Activated CD4-positive, alpha-beta T cell treated with anti-CD3 and anti-CD28 coated beads, Interleukin-2, amount 50 U/mL, for 24 hours (primary cell): Measurements from ENCODE around the gene KBTBD12.
"Not testable (repeated sequence)": the region's sequence is repeated elsewhere in the genome, so short reads cannot be mapped to it uniquely, and the experiment has no call there.

Experiments used
- DNase-seq, 2 donors: peaks; one replicate each; pipeline ENCODE4 v3.0.0-alpha.2; 2020; ENCODE audit warnings: low read depth in 1 of 2, low spot score in 1 of 2

The KBTBD12 gene

GRCh38 chr3:127915115-127915936 lies at the start of gene KBTBD12:
TSS of gene KBTBD12 (plus strand) at chr3:127915232. CDS start at chr3:127923062, 7,830 bp downstream.
- DNase-seq, result no peak

- peak in 1 of 2 donors; percentile 7 for DNase-seq
Measured at GRCh38 chr3:127865941-127866340, 49.1 kb upstream of the KBTBD12 start.

- DNase-seq, result no peak
Measured at GRCh38 chr3:127867412-127867811, 47.6 kb upstream of the KBTBD12 start.

- DNase-seq, result no peak
Measured at GRCh38 chr3:127867986-127868385, 47.0 kb upstream of the KBTBD12 start.

- no peak for DNase-seq
Measured at GRCh38 chr3:127870156-127870555, 44.9 kb upstream of the KBTBD12 start.

GRCh38 chr3:127874097-127874496 lies 40.9 kb upstream of the KBTBD12 start:
- DNase-seq, result not testable (repeated sequence)

- no peak for DNase-seq
Measured at GRCh38 chr3:127881586-127881985, 33.4 kb upstream of the KBTBD12 start.

GRCh38 chr3:127884041-127884440 lies 31.0 kb upstream of the KBTBD12 start:
- DNase-seq, result no peak

- no peak for DNase-seq
Measured at GRCh38 chr3:127886231-127886955, 28.6 kb upstream of the KBTBD12 start.

- no peak for DNase-seq
Measured at GRCh38 chr3:127886956-127887231, 28.1 kb upstream of the KBTBD12 start.

GRCh38 chr3:127887321-127887720 lies 27.7 kb upstream of the KBTBD12 start:
- no peak for DNase-seq

GRCh38 chr3:127888156-127888555 lies 26.9 kb upstream of the KBTBD12 start:
- no peak for DNase-seq

GRCh38 chr3:127888564-127889107 lies 26.4 kb upstream of the KBTBD12 start:
- no peak for DNase-seq

GRCh38 chr3:127889461-127889863 lies 25.6 kb upstream of the KBTBD12 start:
- DNase-seq, result no peak

GRCh38 chr3:127889976-127890650 lies 24.9 kb upstream of the KBTBD12 start:
- DNase-seq, result no peak

- DNase-seq, result peak in 1 of 2 donors; percentile 15
Measured at GRCh38 chr3:127890651-127891290, 24.3 kb upstream of the KBTBD12 start.

GRCh38 chr3:127894481-127894880 lies 20.6 kb upstream of the KBTBD12 start:
- no peak for DNase-seq

GRCh38 chr3:127899200-127899599 lies 15.8 kb upstream of the KBTBD12 start:
- no peak for DNase-seq

- no peak for DNase-seq
Measured at GRCh38 chr3:127899766-127900165, 15.3 kb upstream of the KBTBD12 start.

- DNase-seq, result no peak
Measured at GRCh38 chr3:127900536-127900935, 14.5 kb upstream of the KBTBD12 start.

- no peak for DNase-seq
Measured at GRCh38 chr3:127902486-127902885, 12.5 kb upstream of the KBTBD12 start.
